H9 (cell line): ENCODE measurements around the gene CHMP4A. TPM values are rescaled to one million over a fixed set of nuclear protein-coding genes. Genes with fewer than 3 reads are reported as not detected.
"Not testable (repeated sequence)": the region's sequence is repeated elsewhere in the genome, so short reads cannot be mapped to it uniquely, and the experiment has no call there.

Experiments used
- DNase-seq: peaks from one replicate; pipeline ENCODE4 v3.0.0-alpha.2; 2017
- H2AFZ ChIP-seq: one replicate; pipeline ENCODE4 v1.6.1; 2013; ENCODE audit warnings: mild to moderate bottlenecking, low read length, control low read depth, moderate library complexity
- H2AK5ac ChIP-seq: 2 replicates; pipeline ENCODE4 v1.6.1; 2013; ENCODE audit warnings: low read length, control low read depth, mixed read lengths; ENCODE audit not compliant: insufficient read length
- H2BK120ac ChIP-seq: one replicate; pipeline ENCODE4 v1.6.1; 2013; ENCODE audit warnings: low read depth, mild to moderate bottlenecking, low read length, control low read depth, inconsistent platforms; ENCODE audit not compliant: poor library complexity, severe bottlenecking
- H2BK12ac ChIP-seq: 2 replicates; pipeline ENCODE4 v1.6.1; 2013; ENCODE audit warnings: low read length, control low read depth, mixed read lengths, low read depth; ENCODE audit not compliant: insufficient read length
- H2BK15ac ChIP-seq: 2 replicates; pipeline ENCODE4 v1.6.1; 2013; ENCODE audit warnings: low read depth, low read length, control low read depth
- H2BK20ac ChIP-seq: one replicate; pipeline ENCODE4 v1.6.1; 2013; ENCODE audit warnings: low read depth, mild to moderate bottlenecking, low read length, control low read depth, inconsistent platforms; ENCODE audit not compliant: poor library complexity, severe bottlenecking
- H2BK5ac ChIP-seq: 2 replicates; pipeline ENCODE4 v1.6.1; 2013; ENCODE audit warnings: low read length, control low read depth, mixed read lengths; ENCODE audit not compliant: insufficient read length
- H3K14ac ChIP-seq: 2 replicates; pipeline ENCODE4 v1.6.1; 2013; ENCODE audit warnings: low read length, control low read depth; ENCODE audit not compliant: insufficient read depth
- H3K18ac ChIP-seq: 2 replicates; pipeline ENCODE4 v1.6.1; 2013; ENCODE audit warnings: low read depth, mild to moderate bottlenecking, mixed read lengths, low read length, control low read depth; ENCODE audit not compliant: insufficient read length
- H3K23ac ChIP-seq: 2 replicates; pipeline ENCODE4 v1.6.1; 2013; ENCODE audit warnings: low read length, control low read depth, mixed read lengths, low read depth; ENCODE audit not compliant: insufficient read length
- H3K23me2 ChIP-seq: 2 replicates; pipeline ENCODE4 v1.6.1; 2013; ENCODE audit warnings: low read depth, mild to moderate bottlenecking, mixed read lengths, low read length, control low read depth; ENCODE audit not compliant: insufficient read length, poor library complexity, severe bottlenecking
- H3K27ac ChIP-seq: 2 replicates; pipeline ENCODE4 v1.5.1; 2013; ENCODE audit warnings: low read length, control low read depth, mixed read lengths, low read depth; ENCODE audit not compliant: insufficient read length
- H3K27me3 ChIP-seq: 2 replicates; pipeline ENCODE4 v1.6.1; 2013; ENCODE audit warnings: low read length, control low read depth, inconsistent platforms; ENCODE audit not compliant: insufficient read depth
- H3K4ac ChIP-seq: 2 replicates; pipeline ENCODE4 v1.6.1; 2013; ENCODE audit warnings: low read depth, mild to moderate bottlenecking, control low read depth, inconsistent platforms, low read length, moderate library complexity
- H3K4me1 ChIP-seq: 2 replicates; pipeline ENCODE4 v1.6.1; 2013; ENCODE audit warnings: low read length, control low read depth, inconsistent platforms; ENCODE audit not compliant: insufficient read depth
- H3K4me2 ChIP-seq: 2 replicates; pipeline ENCODE4 v1.6.1; 2013; ENCODE audit warnings: low read length, control low read depth, mixed read lengths; ENCODE audit not compliant: insufficient read length, insufficient read depth
- H3K56ac ChIP-seq: 2 replicates; pipeline ENCODE4 v1.6.1; 2013; ENCODE audit warnings: low read depth, mild to moderate bottlenecking, mixed read lengths, low read length, control low read depth; ENCODE audit not compliant: insufficient read length
- H3K79me1 ChIP-seq: 2 replicates; pipeline ENCODE4 v1.6.1; 2013; ENCODE audit warnings: low read depth, mild to moderate bottlenecking, moderate library complexity, low read length, control low read depth, inconsistent platforms; ENCODE audit not compliant: insufficient read depth, poor library complexity, severe bottlenecking
- H3K79me2 ChIP-seq: 2 replicates; pipeline ENCODE4 v1.6.1; 2013; ENCODE audit warnings: low read length, control low read depth, inconsistent platforms; ENCODE audit not compliant: insufficient read depth
- H3K9ac ChIP-seq: 2 replicates; pipeline ENCODE4 v1.6.1; 2013; ENCODE audit warnings: low read length, control low read depth, mixed read lengths; ENCODE audit not compliant: insufficient read length; ENCODE audit errors: extremely low read depth
- H3K9me3 ChIP-seq: one replicate; pipeline ENCODE4 v1.6.1; 2013; ENCODE audit warnings: low read depth, low read length, inconsistent platforms; ENCODE audit not compliant: control insufficient read depth
- H3T11ph ChIP-seq: one replicate; pipeline ENCODE4 v1.6.1; 2013; ENCODE audit warnings: mild to moderate bottlenecking, low read length, control low read depth, inconsistent platforms
- H4K20me1 ChIP-seq: one replicate; pipeline ENCODE4 v1.6.1; 2013; ENCODE audit not compliant: control insufficient read depth, insufficient read length, insufficient read depth
- H4K5ac ChIP-seq: 2 replicates; pipeline ENCODE4 v1.6.1; 2013; ENCODE audit warnings: low read depth, mild to moderate bottlenecking, mixed read lengths, low read length, control low read depth; ENCODE audit not compliant: insufficient read length
- H4K8ac ChIP-seq: replicated peaks from 2 replicates; pipeline ENCODE4 v1.6.1; 2013; ENCODE audit warnings: low read length, control low read depth, mixed read lengths, low read depth; ENCODE audit not compliant: insufficient read length
- H4K91ac ChIP-seq: 2 replicates; pipeline ENCODE4 v1.6.1; 2013; ENCODE audit warnings: low read depth, mild to moderate bottlenecking, moderate library complexity, mixed read lengths, low read length, control low read depth; ENCODE audit not compliant: insufficient read length
- H3K27ac Mint-ChIP-seq, 3 experiments: 2 replicates in 2 of 3; 3 replicates in 1 of 3; pipeline ENCODE4 v1.8.0; 2020 to 2021; ENCODE audit warnings: mixed read lengths in 3 of 3, mild to moderate bottlenecking in 1 of 3, moderate library complexity in 1 of 3
- H3K27me3 Mint-ChIP-seq: 2 replicates; pipeline ENCODE4 v1.8.0; 2021; ENCODE audit warnings: low read depth, mild to moderate bottlenecking, moderate library complexity, mixed read lengths
- H3K36me3 Mint-ChIP-seq, 3 experiments: 2 replicates in 2 of 3; 3 replicates in 1 of 3; pipeline ENCODE4 v1.8.0; 2020 to 2021; ENCODE audit warnings: low read depth in 3 of 3, mixed read lengths in 3 of 3; ENCODE audit not compliant: insufficient read depth in 1 of 3
- H3K4me1 Mint-ChIP-seq, 2 experiments: 2 replicates each; pipeline ENCODE4 v1.8.0; 2020; ENCODE audit warnings: mixed read lengths in 2 of 2
- H3K4me3 Mint-ChIP-seq, 2 experiments: 2 replicates in 1 of 2; 3 replicates in 1 of 2; pipeline ENCODE4 v1.8.0; 2020 to 2021; ENCODE audit warnings: mild to moderate bottlenecking in 2 of 2, mixed read lengths in 2 of 2, moderate library complexity in 1 of 2
- H3K9me3 Mint-ChIP-seq, 2 experiments: 2 replicates in 1 of 2; 3 replicates in 1 of 2; pipeline ENCODE4 v1.8.0; 2020; ENCODE audit warnings: mild to moderate bottlenecking in 2 of 2, mixed read lengths in 2 of 2, moderate library complexity in 1 of 2
- WGBS: extraction: QIAGEN DNeasy Blood & Tissue Kit; methylation state at CpG from one replicate; pipeline ENCODE4 v1.1.7; 2013; ENCODE audit warnings: missing lambda C conversion rate, low lambda C conversion rate, mixed read lengths; ENCODE audit not compliant: insufficient read length; ENCODE audit errors: extremely low coverage; 5-methylcytosine and 5-hydroxymethylcytosine counted together
- total RNA-seq: library from RNA; stranded (reverse); gene quantifications from 2 replicates; pipeline ENCODE4 v1.2.1, GENCODE V29; 2021
- TF ChIP-seq, protein P1 (sequence below): fragments of 200-600 bp; sonication (generic); conservative IDR thresholded peaks from 3 replicates; pipeline ENCODE4 v1.8.0; 2021; ENCODE audit warnings: antibody characterized with exemption, mild to moderate bottlenecking

CHMP4A gene
- total RNA-seq, 1 experiment from 2014 or later: 46.2 TPM

DNA sequence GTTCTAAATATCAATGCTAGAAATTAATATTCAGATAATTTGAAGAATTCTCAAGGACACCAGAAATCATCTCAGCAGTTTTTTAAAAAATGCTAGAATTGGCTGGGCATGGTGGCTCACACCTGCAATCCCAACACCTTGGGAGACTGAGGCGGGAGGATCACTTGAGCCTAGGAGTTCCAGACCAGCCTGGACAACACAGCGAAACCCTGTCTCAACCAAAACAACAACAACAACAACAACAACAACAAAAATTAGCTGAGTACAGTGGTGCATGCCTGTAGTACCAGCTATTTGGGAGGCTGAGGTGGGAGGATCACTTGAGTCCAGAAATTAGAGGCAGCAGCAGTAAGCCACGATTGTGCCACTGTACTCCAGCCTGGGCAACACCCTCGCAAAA is 5.8 kb upstream of the CHMP4A start:
- peaks cover 0 to 13% (median 9%) of the 10 kb centered on the region in 3 experiments; a peak in 5 of 7 replicates for H3K36me3 Mint-ChIP-seq
- no CpG with 5 or more reads among the region's 4 CpGs for WGBS

DNA sequence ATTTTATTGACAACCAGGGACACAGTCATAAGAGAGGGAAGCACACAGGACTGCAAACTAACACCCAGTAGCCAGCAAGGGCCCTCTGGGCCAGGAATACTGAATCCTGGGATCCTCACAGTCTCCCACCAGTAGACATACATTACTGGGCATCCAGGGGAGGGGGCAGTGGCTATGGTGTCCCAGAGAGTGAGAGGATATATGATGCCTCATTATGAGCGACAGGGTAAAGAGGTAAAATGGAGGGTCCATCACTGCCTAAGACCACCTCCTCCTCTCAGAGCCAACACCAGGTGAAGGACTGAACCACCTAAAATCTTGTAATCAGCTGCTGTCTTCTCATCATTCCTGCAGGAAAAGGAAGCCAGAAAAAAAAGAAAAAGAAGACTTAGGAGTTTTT is 3.6 kb upstream of the CHMP4A start:
- not testable (repeated sequence) for H3K4me1 ChIP-seq, H3K9me3 Mint-ChIP-seq, H3T11ph ChIP-seq, H3K4ac ChIP-seq, H3K27ac Mint-ChIP-seq, H3K4me3 Mint-ChIP-seq, H2BK5ac ChIP-seq, H4K91ac ChIP-seq, H3K9ac ChIP-seq, H3K79me2 ChIP-seq, H3K27ac ChIP-seq, H3K14ac ChIP-seq, H3K27me3 ChIP-seq, H2BK20ac ChIP-seq, H3K27me3 Mint-ChIP-seq, H4K8ac ChIP-seq, H2BK15ac ChIP-seq, H2AFZ ChIP-seq, H4K5ac ChIP-seq, H3K56ac ChIP-seq, H2BK12ac ChIP-seq, H2BK120ac ChIP-seq, H4K20me1 ChIP-seq, H3K23ac ChIP-seq, H3K18ac ChIP-seq, H3K4me2 ChIP-seq, H3K79me1 ChIP-seq, DNase-seq, H2AK5ac ChIP-seq, H3K9me3 ChIP-seq
- no CpG with 5 or more reads among the region's 1 CpG for WGBS
- peaks cover 11% of the 10 kb centered on the region for H3K23me2 ChIP-seq
- H3K4me1 Mint-ChIP-seq: peaks cover 18 to 26% of the 10 kb centered on the region in 2 experiments
- H3K36me3 Mint-ChIP-seq: peaks cover 0 to 15% (median 9%) of the 10 kb centered on the region in 3 experiments; a peak in 5 of 7 replicates

More for the DNA sequence above, 5.8 kb upstream of the CHMP4A start:
- H3K4ac ChIP-seq: no peak overlapping the region
- H3K79me2 ChIP-seq: peaks cover 3% of the 10 kb centered on the region; the same call in 1 of the 2 replicates
- DNase-seq: no peak
- no peak overlapping the region for H4K5ac ChIP-seq
- H3K27ac ChIP-seq: no peak overlapping the region
- no peaks in the 10 kb centered on the region for H3K4me1 ChIP-seq
- no peaks in the 10 kb centered on the region for H4K20me1 ChIP-seq
- TF ChIP-seq, protein P1, sequence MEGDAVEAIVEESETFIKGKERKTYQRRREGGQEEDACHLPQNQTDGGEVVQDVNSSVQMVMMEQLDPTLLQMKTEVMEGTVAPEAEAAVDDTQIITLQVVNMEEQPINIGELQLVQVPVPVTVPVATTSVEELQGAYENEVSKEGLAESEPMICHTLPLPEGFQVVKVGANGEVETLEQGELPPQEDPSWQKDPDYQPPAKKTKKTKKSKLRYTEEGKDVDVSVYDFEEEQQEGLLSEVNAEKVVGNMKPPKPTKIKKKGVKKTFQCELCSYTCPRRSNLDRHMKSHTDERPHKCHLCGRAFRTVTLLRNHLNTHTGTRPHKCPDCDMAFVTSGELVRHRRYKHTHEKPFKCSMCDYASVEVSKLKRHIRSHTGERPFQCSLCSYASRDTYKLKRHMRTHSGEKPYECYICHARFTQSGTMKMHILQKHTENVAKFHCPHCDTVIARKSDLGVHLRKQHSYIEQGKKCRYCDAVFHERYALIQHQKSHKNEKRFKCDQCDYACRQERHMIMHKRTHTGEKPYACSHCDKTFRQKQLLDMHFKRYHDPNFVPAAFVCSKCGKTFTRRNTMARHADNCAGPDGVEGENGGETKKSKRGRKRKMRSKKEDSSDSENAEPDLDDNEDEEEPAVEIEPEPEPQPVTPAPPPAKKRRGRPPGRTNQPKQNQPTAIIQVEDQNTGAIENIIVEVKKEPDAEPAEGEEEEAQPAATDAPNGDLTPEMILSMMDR: no peak
- no peak overlapping the region for H2AFZ ChIP-seq
- no peak overlapping the region for H4K8ac ChIP-seq
- H3K27ac Mint-ChIP-seq: no peak overlapping the region
- H3K79me1 ChIP-seq: peaks cover 11% of the 10 kb centered on the region
- H3K9ac ChIP-seq: no peak overlapping the region
- no peak overlapping the region for H2BK12ac ChIP-seq
- no peaks in the 10 kb centered on the region for H3K9me3 ChIP-seq
- H3K23ac ChIP-seq: no peak overlapping the region
- H3K56ac ChIP-seq: no peak overlapping the region
- H3K4me2 ChIP-seq: no peak overlapping the region
- H3T11ph ChIP-seq: no peak overlapping the region
- no peak overlapping the region for H2BK120ac ChIP-seq
- no peak overlapping the region for H3K4me3 Mint-ChIP-seq
- H2BK20ac ChIP-seq: no peak overlapping the region
- no peaks in the 10 kb centered on the region for H3K27me3 ChIP-seq
- peaks cover 11 to 13% of the 10 kb centered on the region in 2 experiments for H3K4me1 Mint-ChIP-seq
- no peak overlapping the region for H3K14ac ChIP-seq
- no peaks in the 10 kb centered on the region for H3K9me3 Mint-ChIP-seq
- H3K27me3 Mint-ChIP-seq: no peaks in the 10 kb centered on the region
- H3K23me2 ChIP-seq: peaks cover 8% of the 10 kb centered on the region
- H2AK5ac ChIP-seq: no peak overlapping the region
- H4K91ac ChIP-seq: no peak overlapping the region
- no peak overlapping the region for H2BK15ac ChIP-seq
- H2BK5ac ChIP-seq: no peak overlapping the region
- H3K18ac ChIP-seq: no peak overlapping the region
